HS-27A (cell line): ENCODE results near the gene SIAH1.
"Not testable (repeated sequence)": the region's sequence is repeated elsewhere in the genome, so short reads cannot be mapped to it uniquely, and the experiment has no call there.

Source experiments
- DNase-seq: peaks from one replicate; pipeline ENCODE4 v3.0.0-alpha.2; 2012; ENCODE audit warnings: low read depth, missing footprints

Gene SIAH1

GRCh38 chr16:48385253-48386150 lies at the start of gene SIAH1:
SIAH1 (minus strand) TSS chr16:48385413; CDS start chr16:48362428, 22,985 bp downstream.
- DNase-seq = no peak

GRCh38 chr16:48434653-48435317 lies 49.6 kb upstream of the SIAH1 start:
- DNase-seq = no peak

- DNase-seq = no peak
These were observed 48.8 kb upstream of the SIAH1 start for GRCh38 chr16:48433850-48434530.

- DNase-seq = no peak
These were observed 48.1 kb upstream of the SIAH1 start for GRCh38 chr16:48433116-48433849.

GRCh38 chr16:48432136-48432535 lies 46.9 kb upstream of the SIAH1 start:
- DNase-seq = no peak

GRCh38 chr16:48430890-48431289 lies 45.7 kb upstream of the SIAH1 start:
- DNase-seq = no peak

- no peak for DNase-seq
These were observed 41.3 kb upstream of the SIAH1 start for GRCh38 chr16:48426244-48427141.

- no peak for DNase-seq
These were observed 37.3 kb upstream of the SIAH1 start for GRCh38 chr16:48422537-48422936.

- DNase-seq = no peak
These were observed 36.5 kb upstream of the SIAH1 start for GRCh38 chr16:48421741-48422140.

- DNase-seq = no peak
These were observed 35.2 kb upstream of the SIAH1 start for GRCh38 chr16:48420437-48420836.

GRCh38 chr16:48416617-48417016 lies 31.4 kb upstream of the SIAH1 start:
- DNase-seq = not testable (repeated sequence)

GRCh38 chr16:48413272-48413671 lies 28.1 kb upstream of the SIAH1 start:
- DNase-seq = no peak

GRCh38 chr16:48409839-48410632 lies 24.8 kb upstream of the SIAH1 start:
- peak; percentile 51 for DNase-seq

- no peak for DNase-seq
These were observed 23.5 kb upstream of the SIAH1 start for GRCh38 chr16:48408688-48409087.

- no peak for DNase-seq
These were observed 20.7 kb upstream of the SIAH1 start for GRCh38 chr16:48405907-48406306.

GRCh38 chr16:48405153-48405552 lies 19.9 kb upstream of the SIAH1 start:
- DNase-seq = no peak

- not testable (repeated sequence) for DNase-seq
These were observed 17.3 kb upstream of the SIAH1 start for GRCh38 chr16:48402547-48402946.

- no peak for DNase-seq
These were observed 10.2 kb upstream of the SIAH1 start for GRCh38 chr16:48395375-48395774.

GRCh38 chr16:48394355-48394703 lies 9.1 kb upstream of the SIAH1 start:
- DNase-seq = no peak
